ENCODE measurements around the gene ANKRD26.

ANKRD26 gene

DNA sequence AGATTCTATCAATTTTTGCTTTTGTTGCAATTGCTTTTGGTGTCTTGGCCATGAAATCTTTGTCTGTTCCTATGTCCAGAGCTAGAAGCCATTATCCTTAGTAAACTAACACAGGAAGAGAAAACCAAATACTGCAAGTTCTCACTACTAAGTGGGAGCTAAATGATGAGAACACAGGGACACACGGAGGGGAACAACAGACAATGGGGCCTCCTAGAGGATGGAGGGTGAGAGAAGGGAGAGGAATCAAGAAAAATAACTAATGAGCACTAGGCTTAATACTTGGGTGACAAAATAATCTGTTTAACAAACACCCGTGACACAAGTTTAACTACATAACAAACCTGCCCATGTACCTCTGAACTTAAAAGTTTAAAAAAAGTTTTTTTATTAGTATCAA is 78.2 kb downstream of the ANKRD26 start:
- FAIRE-seq, result no peak
- no peak for DNase-seq (ENCODE audit: insufficient read length, low spot score)

DNA sequence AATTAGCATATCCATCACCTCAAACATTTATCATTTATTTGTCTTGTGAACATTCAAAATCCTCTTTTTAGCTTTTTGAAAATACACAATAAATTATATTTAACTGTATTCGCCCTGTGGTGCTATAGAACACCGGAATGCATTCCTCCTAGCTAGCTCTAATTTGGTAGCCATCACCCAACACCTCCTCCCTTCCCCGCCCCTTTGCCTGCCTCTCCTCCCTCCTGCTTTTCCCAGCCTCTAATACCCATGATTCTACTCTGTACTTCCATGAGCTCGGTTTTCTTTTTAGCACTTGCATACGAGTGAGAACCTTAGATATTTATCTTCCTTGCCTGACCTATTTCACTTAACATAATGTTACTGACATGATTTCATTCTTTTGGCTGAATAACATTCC is 80.1 kb downstream of the ANKRD26 start:
- FAIRE-seq, result no peak

GRCh38 chr10:27019827-27020226 is 80.5 kb downstream of the ANKRD26 start:
- FAIRE-seq (no peak), DNase-seq (ENCODE audit: insufficient read length, low spot score) (no peak)

More for the DNA sequence above, 80.1 kb downstream of the ANKRD26 start:
- no peak for DNase-seq (ENCODE audit: insufficient read length, low spot score)

- FAIRE-seq, result no peak
- DNase-seq (ENCODE audit: insufficient read length, low spot score), result no peak
Measured at GRCh38 chr10:26997610-26998009, 102.7 kb downstream of the ANKRD26 start.

GRCh38 chr10:26994743-26995142 is 105.6 kb downstream of the ANKRD26 start:
- FAIRE-seq (no peak), DNase-seq (ENCODE audit: insufficient read length, low spot score) (no peak)

GRCh38 chr10:26987851-26988250 is 112.4 kb downstream of the ANKRD26 start:
- DNase-seq (ENCODE audit: insufficient read length, low spot score), result no peak

GRCh38 chr10:26983156-26983555 is 117.1 kb downstream of the ANKRD26 start:
- DNase-seq (ENCODE audit: insufficient read length, low spot score), result no peak
- peak; percentile 38 for FAIRE-seq

More at GRCh38 chr10:26987851-26988250, 112.4 kb downstream of the ANKRD26 start:
- FAIRE-seq, result no peak

- DNase-seq (ENCODE audit: insufficient read length, low spot score) (no peak), FAIRE-seq (no peak)
Measured at GRCh38 chr10:26982058-26982457, 118.2 kb downstream of the ANKRD26 start.

DNA sequence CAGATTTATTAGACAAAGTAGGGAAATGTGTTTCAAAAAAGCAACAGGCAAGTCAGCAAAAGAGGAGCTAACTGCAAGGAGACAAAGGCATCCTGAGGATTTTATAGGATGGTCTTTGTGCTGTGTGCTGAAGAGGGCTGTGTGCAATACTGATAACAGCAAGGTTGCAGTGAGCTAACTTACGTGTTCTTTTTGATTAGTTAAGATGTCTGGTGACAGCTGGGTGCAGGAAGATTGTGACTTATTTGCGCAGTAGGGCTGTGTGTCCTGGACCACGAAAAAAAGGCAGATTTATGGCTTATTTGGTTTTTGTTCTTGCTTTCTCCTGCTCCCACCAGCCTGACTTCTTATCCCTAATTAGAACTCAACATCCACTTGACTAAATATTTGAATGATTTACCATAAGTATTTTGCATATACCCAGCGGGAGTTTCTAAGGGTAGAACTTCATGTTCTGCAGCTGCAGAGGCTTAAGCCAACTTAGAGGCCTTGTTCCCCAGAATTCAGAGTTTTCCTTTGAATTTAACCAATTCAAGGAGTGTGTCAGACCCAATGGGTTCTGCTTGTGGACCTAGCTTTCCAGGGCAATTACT is 119.0 kb downstream of the ANKRD26 start:
- no peak for DNase-seq (ENCODE audit: insufficient read length, low spot score)
- FAIRE-seq, result no peak

DNA sequence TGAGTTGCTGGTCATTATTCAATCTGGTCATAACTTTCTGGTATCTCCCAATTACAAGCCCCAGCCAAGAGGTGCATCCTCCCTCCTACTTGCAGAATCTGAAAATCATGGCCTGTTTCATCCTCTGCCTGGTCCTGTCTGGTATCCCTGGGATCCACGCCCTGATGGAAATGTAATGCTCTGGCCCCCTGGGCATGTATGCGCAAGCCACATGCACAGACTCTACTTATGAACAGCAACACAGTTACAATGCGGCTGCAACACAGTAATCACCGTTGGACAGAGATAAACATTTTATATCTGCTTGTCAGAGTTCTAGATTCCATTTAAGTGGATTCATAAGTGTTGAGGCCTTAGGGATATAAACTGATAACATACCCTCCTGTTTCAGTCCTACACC is 121.8 kb downstream of the ANKRD26 start:
- DNase-seq (ENCODE audit: insufficient read length, low spot score) (no peak), FAIRE-seq (no peak)

GRCh38 chr10:26977635-26978034 is 122.7 kb downstream of the ANKRD26 start:
- FAIRE-seq (no peak), DNase-seq (ENCODE audit: insufficient read length, low spot score) (no peak)

- DNase-seq (ENCODE audit: insufficient read length, low spot score), result no peak
- FAIRE-seq, result no peak
Measured at GRCh38 chr10:26970667-26971066, 129.6 kb downstream of the ANKRD26 start.

DNA sequence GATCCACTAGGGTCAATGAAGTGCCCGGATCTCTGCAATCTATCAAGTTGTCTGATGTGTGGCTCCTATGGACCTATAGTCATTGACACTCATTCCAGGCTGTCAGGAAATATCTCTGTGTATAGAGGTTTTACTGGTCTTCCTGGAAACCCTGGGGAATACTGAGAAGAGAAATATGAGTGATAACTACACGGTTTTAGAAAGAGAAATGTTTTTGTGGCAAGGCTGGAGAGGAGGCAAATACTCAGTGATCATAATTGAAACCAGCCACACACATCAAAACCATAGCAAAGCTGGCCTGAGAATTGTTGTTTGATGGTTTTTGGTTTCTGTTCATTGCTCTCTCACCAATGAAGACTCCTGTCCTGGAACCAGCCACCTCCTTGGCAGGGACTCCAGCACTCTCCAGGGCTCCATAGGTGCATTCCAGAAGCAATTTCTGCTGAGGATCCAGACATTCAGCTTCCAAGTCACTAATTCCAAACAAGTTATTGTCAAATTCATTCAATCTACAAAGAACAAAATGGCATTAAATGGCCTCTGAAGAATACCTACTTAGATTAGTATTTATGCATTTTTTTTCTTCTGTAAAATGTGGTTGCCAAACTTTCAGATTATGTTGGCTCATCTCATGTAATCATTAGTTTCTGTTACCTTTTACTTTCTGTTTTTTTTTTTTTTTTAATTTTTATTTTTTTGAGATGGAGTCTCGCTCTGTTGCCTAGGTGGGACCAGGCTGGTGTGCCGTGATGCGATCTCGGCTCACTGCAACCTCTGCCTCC is 131.0 kb downstream of the ANKRD26 start:
- DNase-seq (ENCODE audit: insufficient read length, low spot score) (no peak), FAIRE-seq (no peak)

- FAIRE-seq (no peak), DNase-seq (ENCODE audit: insufficient read length, low spot score) (no peak)
Measured at GRCh38 chr10:26962835-26963234, 137.5 kb downstream of the ANKRD26 start.

DNA sequence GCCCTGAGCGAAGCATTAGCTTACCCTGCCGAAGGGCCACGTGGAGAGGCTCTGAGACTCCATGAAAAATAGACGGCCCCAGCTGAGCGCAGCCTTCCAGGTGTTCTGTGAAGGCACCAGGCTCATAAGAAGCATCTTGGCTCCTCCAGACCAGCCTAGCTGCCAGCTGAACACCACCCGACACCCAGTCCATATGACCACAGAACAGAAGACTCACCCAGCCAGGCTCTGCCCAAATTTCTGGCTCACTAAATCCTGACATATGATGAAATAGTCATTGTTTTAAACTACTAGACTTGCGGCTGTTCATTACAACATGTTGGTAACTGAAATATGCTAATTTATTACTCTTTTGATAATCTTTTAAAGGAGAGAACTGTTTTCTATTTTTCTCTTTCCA is 140.0 kb downstream of the ANKRD26 start:
- FAIRE-seq, result no peak
- DNase-seq (ENCODE audit: insufficient read length, low spot score), result no peak

DNA sequence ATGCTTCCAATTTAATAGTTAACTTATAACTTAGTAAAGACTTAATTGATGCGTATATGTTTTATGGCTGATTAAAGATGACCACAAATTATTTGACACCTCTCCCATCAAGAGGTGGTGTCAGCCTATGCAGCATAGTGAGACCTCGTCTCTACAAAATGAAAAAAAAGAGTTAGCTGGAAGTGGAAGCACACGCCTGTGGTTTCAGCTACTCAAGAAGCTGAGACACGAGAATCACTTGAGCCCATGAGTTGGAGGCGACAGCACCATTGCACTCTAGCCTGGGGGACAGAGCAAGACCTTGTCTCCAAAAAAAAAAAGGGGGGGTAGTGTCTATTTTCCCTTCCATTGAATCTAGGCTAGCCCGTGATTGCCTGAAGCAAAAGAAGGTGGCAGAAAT is 140.5 kb downstream of the ANKRD26 start:
- FAIRE-seq (no peak), DNase-seq (ENCODE audit: insufficient read length, low spot score) (no peak)

Data from HTR-8/SVneo (cell line).